ENCODE measurements around the gene JADE1.

DNA sequence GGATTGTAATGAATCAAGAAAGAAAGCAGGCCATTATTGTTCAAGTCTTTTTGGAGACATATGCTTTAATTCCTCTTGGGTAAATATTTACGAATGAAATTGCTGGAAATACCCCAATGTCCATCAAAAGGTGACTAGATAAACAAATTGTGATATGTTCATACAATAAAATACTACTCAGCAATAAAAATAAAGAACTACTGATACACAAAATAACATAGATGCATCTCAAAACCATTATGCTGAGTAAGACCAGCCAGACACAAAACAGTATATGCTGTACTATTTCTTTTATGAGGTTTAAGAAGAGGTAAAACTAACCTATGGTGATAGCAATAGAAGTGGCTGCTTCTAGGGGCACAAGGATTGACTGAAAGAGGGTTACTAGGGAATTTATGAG is 28.8 kb upstream of the JADE1 start:
- TF ChIP-seq, protein P1, sequence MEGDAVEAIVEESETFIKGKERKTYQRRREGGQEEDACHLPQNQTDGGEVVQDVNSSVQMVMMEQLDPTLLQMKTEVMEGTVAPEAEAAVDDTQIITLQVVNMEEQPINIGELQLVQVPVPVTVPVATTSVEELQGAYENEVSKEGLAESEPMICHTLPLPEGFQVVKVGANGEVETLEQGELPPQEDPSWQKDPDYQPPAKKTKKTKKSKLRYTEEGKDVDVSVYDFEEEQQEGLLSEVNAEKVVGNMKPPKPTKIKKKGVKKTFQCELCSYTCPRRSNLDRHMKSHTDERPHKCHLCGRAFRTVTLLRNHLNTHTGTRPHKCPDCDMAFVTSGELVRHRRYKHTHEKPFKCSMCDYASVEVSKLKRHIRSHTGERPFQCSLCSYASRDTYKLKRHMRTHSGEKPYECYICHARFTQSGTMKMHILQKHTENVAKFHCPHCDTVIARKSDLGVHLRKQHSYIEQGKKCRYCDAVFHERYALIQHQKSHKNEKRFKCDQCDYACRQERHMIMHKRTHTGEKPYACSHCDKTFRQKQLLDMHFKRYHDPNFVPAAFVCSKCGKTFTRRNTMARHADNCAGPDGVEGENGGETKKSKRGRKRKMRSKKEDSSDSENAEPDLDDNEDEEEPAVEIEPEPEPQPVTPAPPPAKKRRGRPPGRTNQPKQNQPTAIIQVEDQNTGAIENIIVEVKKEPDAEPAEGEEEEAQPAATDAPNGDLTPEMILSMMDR (IDR thresholded peaks at IDR 0.05), result no peak
- TF ChIP-seq POLR2A (IDR thresholded peaks at IDR 0.05), result no peak
- no peak for TF ChIP-seq EP300 (IDR thresholded peaks at IDR 0.05)
- TF ChIP-seq POLR2AphosphoS5 (IDR thresholded peaks at IDR 0.05), result no peak
